ENCODE data around the gene DNM3.

DNA sequence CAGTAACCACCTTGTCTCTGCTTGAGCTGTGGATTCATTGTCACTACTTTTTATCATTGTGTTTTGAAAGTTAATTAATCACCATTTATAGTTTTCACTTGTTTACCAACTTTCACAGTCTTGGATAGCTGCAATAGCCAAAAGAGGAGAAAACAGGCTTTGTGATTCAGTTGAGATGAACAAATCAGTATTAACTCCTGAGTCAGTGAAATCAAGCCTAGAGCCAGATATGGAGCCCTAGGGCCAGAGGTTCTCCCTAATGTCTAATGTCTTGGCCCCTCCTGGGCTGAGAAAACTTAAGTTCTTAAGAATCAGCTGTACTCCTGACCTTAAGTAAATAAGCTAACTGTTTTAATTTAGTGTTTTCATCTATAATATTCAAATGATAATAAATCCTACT, 228.8 kb downstream of the DNM3 start:
- TF ChIP-seq, protein P1, sequence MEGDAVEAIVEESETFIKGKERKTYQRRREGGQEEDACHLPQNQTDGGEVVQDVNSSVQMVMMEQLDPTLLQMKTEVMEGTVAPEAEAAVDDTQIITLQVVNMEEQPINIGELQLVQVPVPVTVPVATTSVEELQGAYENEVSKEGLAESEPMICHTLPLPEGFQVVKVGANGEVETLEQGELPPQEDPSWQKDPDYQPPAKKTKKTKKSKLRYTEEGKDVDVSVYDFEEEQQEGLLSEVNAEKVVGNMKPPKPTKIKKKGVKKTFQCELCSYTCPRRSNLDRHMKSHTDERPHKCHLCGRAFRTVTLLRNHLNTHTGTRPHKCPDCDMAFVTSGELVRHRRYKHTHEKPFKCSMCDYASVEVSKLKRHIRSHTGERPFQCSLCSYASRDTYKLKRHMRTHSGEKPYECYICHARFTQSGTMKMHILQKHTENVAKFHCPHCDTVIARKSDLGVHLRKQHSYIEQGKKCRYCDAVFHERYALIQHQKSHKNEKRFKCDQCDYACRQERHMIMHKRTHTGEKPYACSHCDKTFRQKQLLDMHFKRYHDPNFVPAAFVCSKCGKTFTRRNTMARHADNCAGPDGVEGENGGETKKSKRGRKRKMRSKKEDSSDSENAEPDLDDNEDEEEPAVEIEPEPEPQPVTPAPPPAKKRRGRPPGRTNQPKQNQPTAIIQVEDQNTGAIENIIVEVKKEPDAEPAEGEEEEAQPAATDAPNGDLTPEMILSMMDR (IDR thresholded peaks at IDR 0.05) = no peak
- TF ChIP-seq POLR2A (IDR thresholded peaks at IDR 0.05) = no peak
